Gastroesophageal sphincter (tissue), 3 donors: ENCODE results near the gene FLYWCH2.

ENCODE experiments used
- CTCF ChIP-seq, 4 experiments: fragments of 200-600 bp in 2 of 4; fragments of 450-650 bp in 2 of 4; sonication (generic) in 1 of 4; IDR thresholded peaks; one replicate each; pipeline ENCODE4 v1.5.1; 2017 to 2019; ENCODE audit warnings: antibody characterized with exemption in 4 of 4, mild to moderate bottlenecking in 2 of 4, moderate library complexity in 2 of 4
- EP300 ChIP-seq: sonication (generic); formaldehyde crosslinking; IDR thresholded peaks from one replicate; pipeline ENCODE4 v1.6.1; 2017; ENCODE audit warnings: antibody characterized with exemption, mild to moderate bottlenecking
- POLR2A ChIP-seq, 2 donors: fragments of 450-650 bp; IDR thresholded peaks; one replicate each; pipeline ENCODE4 v1.6.1; 2017; ENCODE audit warnings: antibody characterized with exemption in 2 of 2, mild to moderate bottlenecking in 2 of 2, moderate library complexity in 1 of 2
- POLR2AphosphoS5 ChIP-seq: sonication (generic); formaldehyde crosslinking; IDR thresholded peaks from one replicate; pipeline ENCODE4 v1.6.1; 2017; ENCODE audit warnings: antibody characterized with exemption

GRCh38 chr16:2835638-2836493, 47.1 kb upstream of the FLYWCH2 start:
- TF ChIP-seq EP300 (no peak), CTCF (IDR thresholded peaks at IDR 0.05) (no peak), POLR2AphosphoS5 (no peak), POLR2A (IDR thresholded peaks at IDR 0.05) (no peak)
